H1 (cell line): ENCODE data around the gene KCNQ1. TPM values are rescaled to one million over a fixed set of nuclear protein-coding genes. Genes with fewer than 3 reads are reported as not detected.

Experiments
- CHD1 ChIP-seq: IDR thresholded peaks from 2 replicates; pipeline ENCODE4 v1.6.1; 2012; ENCODE audit warnings: low read depth, low read length, improper control_type of control experiment
- CTCF ChIP-seq, 3 experiments: IDR thresholded peaks; 1 replicate in 2 of 3; 2 replicates in 1 of 3; pipeline versions ENCODE4 v1.5.1 to v1.6.1; 2011; ENCODE audit warnings: low read length in 3 of 3, mild to moderate bottlenecking in 3 of 3, inconsistent platforms in 2 of 3, low read depth in 1 of 3, moderate library complexity in 1 of 3; ENCODE audit not compliant: insufficient read depth in 1 of 3; ENCODE audit errors: control extremely low read depth in 1 of 3
- EP300 ChIP-seq, 2 experiments: IDR thresholded peaks; 1 replicate in 1 of 2; 2 replicates in 1 of 2; pipeline ENCODE4 v1.6.1; 2011 to 2012; ENCODE audit warnings: low read depth in 2 of 2, low read length in 2 of 2, mild to moderate bottlenecking in 2 of 2, borderline replicate concordance in 1 of 2, inconsistent platforms in 1 of 2, moderate library complexity in 1 of 2
- KDM1A ChIP-seq: fragments of 200-600, 300-600 bp; sonication (generic); IDR thresholded peaks from 2 replicates; pipeline ENCODE4 v1.7.1; 2016; ENCODE audit warnings: mild to moderate bottlenecking, low read length, borderline replicate concordance
- KDM4A ChIP-seq: IDR thresholded peaks from one replicate; pipeline ENCODE4 v1.7.1; 2012; ENCODE audit warnings: low read depth, mild to moderate bottlenecking, moderate library complexity, low read length, inconsistent platforms; ENCODE audit not compliant: severe bottlenecking
- SP4 ChIP-seq: IDR thresholded peaks from 2 replicates; pipeline ENCODE4 v1.6.1; 2012; ENCODE audit warnings: low read length, inconsistent platforms
- TAF1 ChIP-seq: IDR thresholded peaks from 2 replicates; pipeline ENCODE4 v1.6.1; 2011; ENCODE audit warnings: mild to moderate bottlenecking, low read depth, low read length
- polyA plus RNA-seq, 7 experiments: library from polyadenylated mRNA; depleted of rRNA in 3 of 7; stranded (reverse) in 5 of 7; unstranded in 2 of 7; fragments of >200 nt in 5 of 7; fragments of 200-250 nt in 2 of 7; gene quantifications; 1 replicate in 5 of 7; 2 replicates in 1 of 7; 4 replicates in 1 of 7; pipeline versions ENCODE4 v1.2.1 to v1.2.3, GENCODE V29; 2011 to 2013; ENCODE audit warnings: missing spikeins in 2 of 7, mixed read lengths in 2 of 7
- total RNA-seq: library from RNA; stranded (reverse); fragmentation: NEBNext Ultra II Directional; extraction: Animal tissue kit (Norgen Biotek cat#: 25700); gene quantifications from 2 replicates; pipeline ENCODE4 v1.2.1, GENCODE V29; 2021
- TF ChIP-seq, protein P1 (sequence below): fragments of 300-600 bp; sonication (generic); IDR thresholded peaks from 2 replicates; pipeline ENCODE4 v1.7.1; 2012; ENCODE audit warnings: low read length, moderate library complexity, mild to moderate bottlenecking, inconsistent platforms; ENCODE audit not compliant: insufficient replicate concordance

Gene KCNQ1
- total and polyA plus RNA-seq, 2 of the 8 experiments (the other 6 are each of a cell fraction or from before 2014, with no cell fraction given): 1.9 to 2.0 TPM

GRCh38 chr11:2571598-2572281 is 126.9 kb downstream of the KCNQ1 start (continued):
- TF ChIP-seq, protein P1, sequence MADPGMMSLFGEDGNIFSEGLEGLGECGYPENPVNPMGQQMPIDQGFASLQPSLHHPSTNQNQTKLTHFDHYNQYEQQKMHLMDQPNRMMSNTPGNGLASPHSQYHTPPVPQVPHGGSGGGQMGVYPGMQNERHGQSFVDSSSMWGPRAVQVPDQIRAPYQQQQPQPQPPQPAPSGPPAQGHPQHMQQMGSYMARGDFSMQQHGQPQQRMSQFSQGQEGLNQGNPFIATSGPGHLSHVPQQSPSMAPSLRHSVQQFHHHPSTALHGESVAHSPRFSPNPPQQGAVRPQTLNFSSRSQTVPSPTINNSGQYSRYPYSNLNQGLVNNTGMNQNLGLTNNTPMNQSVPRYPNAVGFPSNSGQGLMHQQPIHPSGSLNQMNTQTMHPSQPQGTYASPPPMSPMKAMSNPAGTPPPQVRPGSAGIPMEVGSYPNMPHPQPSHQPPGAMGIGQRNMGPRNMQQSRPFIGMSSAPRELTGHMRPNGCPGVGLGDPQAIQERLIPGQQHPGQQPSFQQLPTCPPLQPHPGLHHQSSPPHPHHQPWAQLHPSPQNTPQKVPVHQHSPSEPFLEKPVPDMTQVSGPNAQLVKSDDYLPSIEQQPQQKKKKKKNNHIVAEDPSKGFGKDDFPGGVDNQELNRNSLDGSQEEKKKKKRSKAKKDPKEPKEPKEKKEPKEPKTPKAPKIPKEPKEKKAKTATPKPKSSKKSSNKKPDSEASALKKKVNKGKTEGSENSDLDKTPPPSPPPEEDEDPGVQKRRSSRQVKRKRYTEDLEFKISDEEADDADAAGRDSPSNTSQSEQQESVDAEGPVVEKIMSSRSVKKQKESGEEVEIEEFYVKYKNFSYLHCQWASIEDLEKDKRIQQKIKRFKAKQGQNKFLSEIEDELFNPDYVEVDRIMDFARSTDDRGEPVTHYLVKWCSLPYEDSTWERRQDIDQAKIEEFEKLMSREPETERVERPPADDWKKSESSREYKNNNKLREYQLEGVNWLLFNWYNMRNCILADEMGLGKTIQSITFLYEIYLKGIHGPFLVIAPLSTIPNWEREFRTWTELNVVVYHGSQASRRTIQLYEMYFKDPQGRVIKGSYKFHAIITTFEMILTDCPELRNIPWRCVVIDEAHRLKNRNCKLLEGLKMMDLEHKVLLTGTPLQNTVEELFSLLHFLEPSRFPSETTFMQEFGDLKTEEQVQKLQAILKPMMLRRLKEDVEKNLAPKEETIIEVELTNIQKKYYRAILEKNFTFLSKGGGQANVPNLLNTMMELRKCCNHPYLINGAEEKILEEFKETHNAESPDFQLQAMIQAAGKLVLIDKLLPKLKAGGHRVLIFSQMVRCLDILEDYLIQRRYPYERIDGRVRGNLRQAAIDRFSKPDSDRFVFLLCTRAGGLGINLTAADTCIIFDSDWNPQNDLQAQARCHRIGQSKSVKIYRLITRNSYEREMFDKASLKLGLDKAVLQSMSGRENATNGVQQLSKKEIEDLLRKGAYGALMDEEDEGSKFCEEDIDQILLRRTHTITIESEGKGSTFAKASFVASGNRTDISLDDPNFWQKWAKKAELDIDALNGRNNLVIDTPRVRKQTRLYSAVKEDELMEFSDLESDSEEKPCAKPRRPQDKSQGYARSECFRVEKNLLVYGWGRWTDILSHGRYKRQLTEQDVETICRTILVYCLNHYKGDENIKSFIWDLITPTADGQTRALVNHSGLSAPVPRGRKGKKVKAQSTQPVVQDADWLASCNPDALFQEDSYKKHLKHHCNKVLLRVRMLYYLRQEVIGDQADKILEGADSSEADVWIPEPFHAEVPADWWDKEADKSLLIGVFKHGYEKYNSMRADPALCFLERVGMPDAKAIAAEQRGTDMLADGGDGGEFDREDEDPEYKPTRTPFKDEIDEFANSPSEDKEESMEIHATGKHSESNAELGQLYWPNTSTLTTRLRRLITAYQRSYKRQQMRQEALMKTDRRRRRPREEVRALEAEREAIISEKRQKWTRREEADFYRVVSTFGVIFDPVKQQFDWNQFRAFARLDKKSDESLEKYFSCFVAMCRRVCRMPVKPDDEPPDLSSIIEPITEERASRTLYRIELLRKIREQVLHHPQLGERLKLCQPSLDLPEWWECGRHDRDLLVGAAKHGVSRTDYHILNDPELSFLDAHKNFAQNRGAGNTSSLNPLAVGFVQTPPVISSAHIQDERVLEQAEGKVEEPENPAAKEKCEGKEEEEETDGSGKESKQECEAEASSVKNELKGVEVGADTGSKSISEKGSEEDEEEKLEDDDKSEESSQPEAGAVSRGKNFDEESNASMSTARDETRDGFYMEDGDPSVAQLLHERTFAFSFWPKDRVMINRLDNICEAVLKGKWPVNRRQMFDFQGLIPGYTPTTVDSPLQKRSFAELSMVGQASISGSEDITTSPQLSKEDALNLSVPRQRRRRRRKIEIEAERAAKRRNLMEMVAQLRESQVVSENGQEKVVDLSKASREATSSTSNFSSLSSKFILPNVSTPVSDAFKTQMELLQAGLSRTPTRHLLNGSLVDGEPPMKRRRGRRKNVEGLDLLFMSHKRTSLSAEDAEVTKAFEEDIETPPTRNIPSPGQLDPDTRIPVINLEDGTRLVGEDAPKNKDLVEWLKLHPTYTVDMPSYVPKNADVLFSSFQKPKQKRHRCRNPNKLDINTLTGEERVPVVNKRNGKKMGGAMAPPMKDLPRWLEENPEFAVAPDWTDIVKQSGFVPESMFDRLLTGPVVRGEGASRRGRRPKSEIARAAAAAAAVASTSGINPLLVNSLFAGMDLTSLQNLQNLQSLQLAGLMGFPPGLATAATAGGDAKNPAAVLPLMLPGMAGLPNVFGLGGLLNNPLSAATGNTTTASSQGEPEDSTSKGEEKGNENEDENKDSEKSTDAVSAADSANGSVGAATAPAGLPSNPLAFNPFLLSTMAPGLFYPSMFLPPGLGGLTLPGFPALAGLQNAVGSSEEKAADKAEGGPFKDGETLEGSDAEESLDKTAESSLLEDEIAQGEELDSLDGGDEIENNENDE: no peak
- TF ChIP-seq KDM4A (no peak), SP4 (no peak), CHD1 (no peak), CTCF (IDR thresholded peaks at IDR 0.05; ENCODE audit: control extremely low read depth in 1 of 3, insufficient read depth in 1 of 3, low read depth in 1 of 3, low read length in 3 of 3) (no peak), EP300 (IDR thresholded peaks at IDR 0.05; ENCODE audit: borderline replicate concordance in 1 of 2, low read depth in 2 of 2, low read length in 2 of 2) (no peak), TAF1 (no peak), KDM1A (no peak)
